Airway epithelial cell (primary cell): Measurements from ENCODE around the gene CDK8. TPM values are rescaled to one million over a fixed set of nuclear protein-coding genes. Genes with fewer than 3 reads are reported as not detected.

Experiments used
- total RNA-seq: library from RNA; depleted of rRNA; stranded (reverse); fragments of >200 nt; gene quantifications from 2 replicates; pipeline ENCODE4 v1.2.3, GENCODE V29; 2015

CDK8 gene
- 13.4 and 18.0 TPM in 2 replicates for total RNA-seq

DNA sequence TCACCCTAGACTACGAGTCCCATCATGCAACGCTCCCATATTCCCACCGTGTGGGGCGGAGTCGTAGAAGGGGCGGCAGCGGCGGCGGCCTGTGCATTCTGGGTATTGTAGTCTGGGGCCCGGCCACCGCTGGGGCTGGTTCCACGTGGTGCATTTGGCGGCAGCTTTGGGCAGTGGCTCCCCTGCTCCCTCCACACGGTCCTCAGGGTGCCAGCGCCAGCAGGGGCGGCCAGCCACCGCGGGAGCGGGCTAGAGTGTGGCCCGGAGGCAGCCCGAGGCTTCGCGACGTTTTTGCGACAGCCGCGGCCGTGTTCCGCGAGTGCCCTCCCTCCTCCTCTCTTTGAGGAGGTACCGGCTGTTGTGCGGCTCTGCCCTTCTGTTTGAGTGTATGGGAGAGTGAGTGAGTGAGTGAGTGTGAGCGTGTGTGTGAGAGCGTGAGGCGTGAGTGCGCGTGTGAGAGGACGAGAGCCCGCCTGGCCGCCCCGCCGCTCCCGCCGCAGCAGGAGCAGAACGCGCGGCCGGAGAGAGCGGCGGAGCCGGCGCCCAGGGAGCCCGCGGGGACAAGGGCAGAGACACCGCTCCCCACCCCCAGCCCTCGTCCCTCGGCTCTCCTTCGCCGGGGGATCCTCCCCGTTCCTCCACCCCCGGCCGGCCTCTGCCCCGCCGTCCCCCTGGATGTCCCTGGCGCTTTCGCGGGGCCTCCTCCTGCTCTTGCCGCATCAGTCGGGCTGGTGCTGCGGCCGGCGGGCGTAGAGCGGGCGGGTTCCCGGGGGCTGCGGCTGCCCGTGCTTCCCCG, at the start of gene CDK8:
Gene CDK8 (plus strand): TSS at position 343 of the 796 bp plus-strand sequence. CDS start 513 bp downstream, outside the sequence.

GRCh38 chr13:26221721-26222519, 32.0 kb upstream of the CDK8 start, which contains the start of gene RNF6:
Gene RNF6 (minus strand): TSS chr13:26222314. CDS start chr13:26219649, 2,665 bp downstream.

Other genes with a start within 250 kb of the CDK8 start
- 0.35 and 1.1 TPM in 2 replicates for gene SHISA2, start 202.1 kb upstream of the CDK8 start, total RNA-seq
- 24.1 and 28.6 TPM in 2 replicates for gene RNF6, start 31.8 kb upstream of the CDK8 start, total RNA-seq